Neuron (in vitro differentiated cells): Measurements from ENCODE around the gene RAB8B.

Experiments
- H2AFZ ChIP-seq: one replicate; pipeline ENCODE4 v1.6.1; 2013; ENCODE audit warnings: low read depth, mild to moderate bottlenecking, inconsistent platforms, low read length, moderate library complexity
- H3K27me3 ChIP-seq: one replicate; pipeline ENCODE4 v1.6.1; 2013; ENCODE audit warnings: low read length; ENCODE audit not compliant: insufficient read depth
- H3K36me3 ChIP-seq: one replicate; pipeline ENCODE4 v1.6.1; 2013; ENCODE audit warnings: low read length; ENCODE audit not compliant: insufficient read depth
- H3K4me1 ChIP-seq: one replicate; pipeline ENCODE4 v1.6.1; 2013; ENCODE audit warnings: low read length; ENCODE audit not compliant: insufficient read depth
- H3K4me3 ChIP-seq: 2 replicates; pipeline ENCODE4 v1.5.1; 2013; ENCODE audit warnings: mild to moderate bottlenecking, low read length, moderate library complexity
- H3K9me3 ChIP-seq: one replicate; pipeline ENCODE4 v1.6.1; 2013; ENCODE audit warnings: low read length

RAB8B gene

GRCh38 chr15:63308491-63308890 lies 119.1 kb downstream of the RAB8B start:
- H3K4me1 ChIP-seq, result peaks cover 2% of the 10 kb centered on the region
- H3K27me3 ChIP-seq, result no peaks in the 10 kb centered on the region
- H3K9me3 ChIP-seq, result no peaks in the 10 kb centered on the region
- H2AFZ ChIP-seq, result no peak overlapping the region
- no peak overlapping the region for H3K4me3 ChIP-seq
- H3K36me3 ChIP-seq, result no peaks in the 10 kb centered on the region

- Histone ChIP-seq H3K4me1 (peaks cover 3% of the 10 kb centered on the region), H3K4me3 (no peak overlapping the region), H3K27me3 (no peaks in the 10 kb centered on the region), H2AFZ (no peak overlapping the region), H3K36me3 (no peaks in the 10 kb centered on the region), H3K9me3 (no peaks in the 10 kb centered on the region)
These were observed 119.5 kb downstream of the RAB8B start for GRCh38 chr15:63308947-63309346.

GRCh38 chr15:63310646-63311045 lies 121.2 kb downstream of the RAB8B start:
- Histone ChIP-seq H3K4me1 (peaks cover 14% of the 10 kb centered on the region), H3K27me3 (no peaks in the 10 kb centered on the region), H3K36me3 (no peaks in the 10 kb centered on the region), H2AFZ (no peak overlapping the region), H3K4me3 (no peak overlapping the region), H3K9me3 (no peaks in the 10 kb centered on the region)

- no peaks in the 10 kb centered on the region for H3K36me3 ChIP-seq
- no peaks in the 10 kb centered on the region for H3K9me3 ChIP-seq
- no peaks in the 10 kb centered on the region for H3K27me3 ChIP-seq
- peaks cover 14% of the 10 kb centered on the region for H3K4me1 ChIP-seq
- no peak overlapping the region for H3K4me3 ChIP-seq
- H2AFZ ChIP-seq, result no peak overlapping the region
These were observed 122.9 kb downstream of the RAB8B start for GRCh38 chr15:63312286-63312685.

GRCh38 chr15:63313825-63314224 lies 124.4 kb downstream of the RAB8B start:
- Histone ChIP-seq H3K9me3 (no peaks in the 10 kb centered on the region), H3K36me3 (no peaks in the 10 kb centered on the region), H3K27me3 (no peaks in the 10 kb centered on the region), H2AFZ (no peak overlapping the region), H3K4me3 (no peak overlapping the region), H3K4me1 (peaks cover 14% of the 10 kb centered on the region)

- no peaks in the 10 kb centered on the region for H3K9me3 ChIP-seq
- no peak overlapping the region for H2AFZ ChIP-seq
- no peaks in the 10 kb centered on the region for H3K36me3 ChIP-seq
- no peaks in the 10 kb centered on the region for H3K27me3 ChIP-seq
- H3K4me1 ChIP-seq, result peaks cover 14% of the 10 kb centered on the region
- H3K4me3 ChIP-seq, result no peak overlapping the region
These were observed 125.0 kb downstream of the RAB8B start for GRCh38 chr15:63314409-63314808.
